ENCODE results near the gene ANKS3. TPM values are rescaled to one million over a fixed set of nuclear protein-coding genes. Genes with fewer than 3 reads are reported as not detected.

The ANKS3 gene
- total and polyA plus RNA-seq, 2 experiments from 2014 or later = 22.5 to 24.9 TPM

GRCh38 chr16:4685292-4685691, 48.8 kb downstream of the ANKS3 start:
- Histone ChIP-seq H3K27ac (ENCODE audit: low read depth) (no peak overlapping the region), H3F3A (replicated peaks; ENCODE audit: low read depth) (no peaks in the 10 kb centered on the region), H3K4me3 (no peak overlapping the region), H3K4me1 (ENCODE audit: insufficient read depth) (no peaks in the 10 kb centered on the region), H3K36me3 (ENCODE audit: insufficient read depth) (no peaks in the 10 kb centered on the region), H3K27me3 (ENCODE audit: insufficient read depth) (no peaks in the 10 kb centered on the region), H3K79me2 (replicated peaks; ENCODE audit: insufficient read depth) (no peaks in the 10 kb centered on the region), H3K4me2 (no peak overlapping the region), H2AFZ (no peak overlapping the region), H3K9me2 (ENCODE audit: insufficient read depth) (no peaks in the 10 kb centered on the region), H4K20me1 (replicated peaks; ENCODE audit: insufficient read depth) (no peaks in the 10 kb centered on the region)
- ATAC-seq (no peak), DNase-seq (ENCODE audit: low spot score) (no peak)
- H3K4me1 Mint-ChIP-seq = no peaks in the 10 kb centered on the region
- TF ChIP-seq STAT1 (IDR thresholded peaks at IDR 0.05; ENCODE audit: unreplicated experiment) = no peak
- H3K27me3 Mint-ChIP-seq (ENCODE audit: insufficient read depth, low read depth, poor library complexity) = peaks cover 11% of the 10 kb centered on the region
- H3K4me3 Mint-ChIP-seq = no peak overlapping the region
- H3K27ac Mint-ChIP-seq = no peak overlapping the region
- no peaks in the 10 kb centered on the region for H3K9me3 Mint-ChIP-seq
- H3K36me3 Mint-ChIP-seq (ENCODE audit: low read depth) = peaks cover 13% of the 10 kb centered on the region; the same call in 2 of the 3 replicates

DNA sequence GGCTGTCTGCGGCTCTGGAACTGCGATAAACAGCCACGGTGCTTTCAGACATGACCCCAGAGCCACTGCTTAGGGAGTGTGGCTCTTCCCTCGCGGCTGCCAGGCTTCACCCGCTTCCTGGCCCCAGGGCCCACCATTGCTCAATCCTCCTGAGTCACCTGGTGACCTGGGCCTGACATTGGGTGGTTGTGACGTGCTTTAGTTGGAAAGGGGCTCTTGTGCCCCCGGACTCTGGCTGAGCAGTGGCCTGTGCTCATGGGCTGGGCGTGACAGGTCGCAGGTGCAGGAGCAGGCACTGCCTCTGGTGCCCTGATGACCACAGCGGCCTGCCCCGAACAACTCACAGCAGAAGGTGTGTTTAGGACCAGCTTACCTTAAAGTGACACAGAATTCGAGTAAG, 49.3 kb downstream of the ANKS3 start:
- ATAC-seq = no peak
- Mint-ChIP-seq H3K9me3 (no peaks in the 10 kb centered on the region), H3K4me3 (no peak overlapping the region), H3K27me3 (ENCODE audit: insufficient read depth, low read depth, poor library complexity) (peaks cover 11% of the 10 kb centered on the region), H3K27ac (no peak overlapping the region), H3K4me1 (no peaks in the 10 kb centered on the region), H3K36me3 (ENCODE audit: low read depth) (peaks cover 13% of the 10 kb centered on the region; the same call in 2 of the 3 replicates)
- Histone ChIP-seq H3K4me1 (ENCODE audit: insufficient read depth) (no peaks in the 10 kb centered on the region), H3K27ac (ENCODE audit: low read depth) (no peak overlapping the region), H3K36me3 (ENCODE audit: insufficient read depth) (no peaks in the 10 kb centered on the region), H3K4me2 (no peak overlapping the region), H4K20me1 (replicated peaks; ENCODE audit: insufficient read depth) (no peaks in the 10 kb centered on the region), H2AFZ (no peak overlapping the region), H3K79me2 (replicated peaks; ENCODE audit: insufficient read depth) (no peaks in the 10 kb centered on the region), H3K4me3 (no peak overlapping the region), H3F3A (replicated peaks; ENCODE audit: low read depth) (no peaks in the 10 kb centered on the region), H3K27me3 (ENCODE audit: insufficient read depth) (no peaks in the 10 kb centered on the region), H3K9me2 (ENCODE audit: insufficient read depth) (no peaks in the 10 kb centered on the region)
- TF ChIP-seq, protein P1, sequence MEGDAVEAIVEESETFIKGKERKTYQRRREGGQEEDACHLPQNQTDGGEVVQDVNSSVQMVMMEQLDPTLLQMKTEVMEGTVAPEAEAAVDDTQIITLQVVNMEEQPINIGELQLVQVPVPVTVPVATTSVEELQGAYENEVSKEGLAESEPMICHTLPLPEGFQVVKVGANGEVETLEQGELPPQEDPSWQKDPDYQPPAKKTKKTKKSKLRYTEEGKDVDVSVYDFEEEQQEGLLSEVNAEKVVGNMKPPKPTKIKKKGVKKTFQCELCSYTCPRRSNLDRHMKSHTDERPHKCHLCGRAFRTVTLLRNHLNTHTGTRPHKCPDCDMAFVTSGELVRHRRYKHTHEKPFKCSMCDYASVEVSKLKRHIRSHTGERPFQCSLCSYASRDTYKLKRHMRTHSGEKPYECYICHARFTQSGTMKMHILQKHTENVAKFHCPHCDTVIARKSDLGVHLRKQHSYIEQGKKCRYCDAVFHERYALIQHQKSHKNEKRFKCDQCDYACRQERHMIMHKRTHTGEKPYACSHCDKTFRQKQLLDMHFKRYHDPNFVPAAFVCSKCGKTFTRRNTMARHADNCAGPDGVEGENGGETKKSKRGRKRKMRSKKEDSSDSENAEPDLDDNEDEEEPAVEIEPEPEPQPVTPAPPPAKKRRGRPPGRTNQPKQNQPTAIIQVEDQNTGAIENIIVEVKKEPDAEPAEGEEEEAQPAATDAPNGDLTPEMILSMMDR (conservative IDR thresholded peaks at IDR 0.05; ENCODE audit: low read depth in 2 of 2) = no peak
- TF ChIP-seq POLR2AphosphoS5 (IDR thresholded peaks at IDR 0.05; ENCODE audit: low read depth) (no peak), CREB1 (CRISPR knock-in tag; IDR thresholded peaks at IDR 0.05; ENCODE audit: low read depth) (no peak), ZNF331 (CRISPR knock-in tag; IDR thresholded peaks at IDR 0.05; ENCODE audit: low read depth) (no peak), ZNF114 (CRISPR knock-in tag; IDR thresholded peaks at IDR 0.05) (no peak)
- no peak for DNase-seq (ENCODE audit: low spot score)

DNA sequence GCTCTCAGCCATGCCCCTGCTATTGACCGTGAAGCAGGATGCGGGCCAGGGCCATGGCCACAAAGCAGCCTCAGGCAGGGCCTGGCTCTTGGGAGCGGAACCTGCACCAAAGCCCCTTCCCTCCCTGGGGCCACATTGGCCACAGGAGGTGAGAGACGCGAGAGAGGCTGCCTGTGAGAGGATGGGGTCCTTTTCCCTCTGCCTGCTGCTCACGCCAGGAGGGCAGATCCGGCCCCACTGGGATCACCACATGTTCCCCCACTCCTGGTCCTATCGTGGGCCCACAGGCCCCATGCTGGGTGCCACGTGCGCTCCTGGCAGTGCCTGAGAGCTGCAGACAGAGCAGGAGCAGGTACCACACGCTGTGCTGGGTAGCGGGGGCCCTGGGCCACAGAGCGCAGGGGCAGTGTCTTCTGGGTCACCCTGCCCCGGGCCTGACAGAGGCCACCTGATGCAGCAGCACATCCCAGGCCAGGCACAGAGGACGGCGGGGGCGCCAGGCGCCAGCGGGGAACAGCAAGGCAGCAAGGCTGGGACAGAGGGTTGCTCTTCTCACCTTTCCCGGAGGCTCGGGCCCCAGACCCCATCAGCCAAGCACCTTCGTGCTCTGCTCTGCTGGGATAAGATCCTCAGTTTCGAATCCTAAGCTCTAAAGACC, 49.9 kb downstream of the ANKS3 start:
- Histone ChIP-seq H3K79me2 (replicated peaks; ENCODE audit: insufficient read depth) (no peaks in the 10 kb centered on the region), H3F3A (replicated peaks; ENCODE audit: low read depth) (no peaks in the 10 kb centered on the region), H3K27ac (ENCODE audit: low read depth) (no peak overlapping the region), H2AFZ (no peak overlapping the region), H4K20me1 (replicated peaks; ENCODE audit: insufficient read depth) (no peaks in the 10 kb centered on the region), H3K9me2 (ENCODE audit: insufficient read depth) (no peaks in the 10 kb centered on the region), H3K4me3 (no peak overlapping the region), H3K4me2 (no peak overlapping the region), H3K4me1 (ENCODE audit: insufficient read depth) (no peaks in the 10 kb centered on the region), H3K27me3 (ENCODE audit: insufficient read depth) (no peaks in the 10 kb centered on the region), H3K36me3 (ENCODE audit: insufficient read depth) (no peaks in the 10 kb centered on the region)
- no peaks in the 10 kb centered on the region for H3K9me3 Mint-ChIP-seq
- H3K36me3 Mint-ChIP-seq (ENCODE audit: low read depth) = peaks cover 13% of the 10 kb centered on the region; the same call in 2 of the 3 replicates
- peaks cover 11% of the 10 kb centered on the region for H3K27me3 Mint-ChIP-seq (ENCODE audit: insufficient read depth, low read depth, poor library complexity)
- no peak for ATAC-seq
- no peak overlapping the region for H3K4me3 Mint-ChIP-seq
- H3K27ac Mint-ChIP-seq = no peak overlapping the region
- H3K4me1 Mint-ChIP-seq = no peaks in the 10 kb centered on the region
- DNase-seq (ENCODE audit: low spot score) = no peak
- TF ChIP-seq ZNF462 (CRISPR knock-in tag; IDR thresholded peaks at IDR 0.05) = no peak
